ENCODE data around the gene LDLRAD4.
"Not testable (repeated sequence)": the region's sequence is repeated elsewhere in the genome, so short reads cannot be mapped to it uniquely, and the experiment has no call there.

LDLRAD4 gene

DNA sequence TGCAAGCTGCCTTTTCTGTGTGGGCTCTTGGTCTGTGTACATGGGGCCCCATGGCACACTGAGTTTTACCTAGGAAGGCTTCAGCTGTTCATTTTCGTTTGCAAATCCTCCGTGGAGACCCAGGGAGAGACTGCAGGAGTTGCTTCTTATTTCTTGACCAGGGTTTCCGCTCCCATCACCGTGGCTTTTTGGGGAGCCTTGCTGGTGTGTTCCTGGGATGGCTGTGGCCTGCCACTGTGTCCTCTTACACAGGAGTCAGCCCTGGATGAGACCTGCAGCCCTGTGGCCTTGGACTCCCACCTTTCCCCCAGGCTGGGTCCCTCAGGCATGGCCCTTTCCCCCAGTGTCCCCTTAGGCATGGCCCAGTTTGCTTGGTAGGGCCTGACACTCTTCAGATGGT lies 370.8 kb downstream of the LDLRAD4 start:
- no peak for DNase-seq

DNA sequence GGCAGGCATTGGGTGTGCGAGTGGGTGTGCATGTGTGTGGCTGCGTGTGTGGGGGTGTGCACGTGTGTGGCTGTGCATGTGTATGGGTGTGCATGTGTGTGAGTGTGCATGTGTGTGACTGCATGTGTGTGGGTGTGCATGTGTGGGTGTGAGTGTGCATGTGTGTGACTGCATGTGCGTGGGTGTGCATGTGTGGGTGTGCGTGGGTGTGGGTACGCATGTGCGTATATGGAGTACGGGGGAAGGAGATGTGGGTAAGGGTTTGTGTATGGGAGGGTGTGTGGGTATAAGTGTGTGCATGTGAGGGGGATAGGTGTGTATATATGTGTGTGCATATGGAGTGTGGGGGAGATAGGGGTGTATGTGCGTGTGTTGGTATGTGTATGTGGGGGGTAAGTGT lies 371.4 kb downstream of the LDLRAD4 start:
- no peak for DNase-seq

DNA sequence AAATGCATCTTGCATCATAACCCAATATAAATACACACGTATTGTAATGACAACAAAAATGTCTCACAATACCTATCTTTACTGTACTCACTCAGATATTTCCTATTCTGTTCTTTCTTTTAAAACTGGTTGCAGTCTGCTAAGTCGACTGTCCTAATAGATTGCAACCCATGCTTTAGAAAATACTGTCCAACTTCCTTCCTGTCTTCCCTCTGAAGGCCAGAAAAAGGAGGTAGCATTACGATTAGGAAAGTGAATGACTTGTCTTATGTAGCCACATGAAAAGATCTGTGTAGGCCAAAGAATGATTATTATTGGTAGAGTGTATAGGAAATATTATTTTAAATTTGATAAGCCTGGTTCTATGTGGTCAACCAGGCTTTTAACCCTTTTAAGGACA lies 373.7 kb downstream of the LDLRAD4 start:
- no peak for DNase-seq

DNA sequence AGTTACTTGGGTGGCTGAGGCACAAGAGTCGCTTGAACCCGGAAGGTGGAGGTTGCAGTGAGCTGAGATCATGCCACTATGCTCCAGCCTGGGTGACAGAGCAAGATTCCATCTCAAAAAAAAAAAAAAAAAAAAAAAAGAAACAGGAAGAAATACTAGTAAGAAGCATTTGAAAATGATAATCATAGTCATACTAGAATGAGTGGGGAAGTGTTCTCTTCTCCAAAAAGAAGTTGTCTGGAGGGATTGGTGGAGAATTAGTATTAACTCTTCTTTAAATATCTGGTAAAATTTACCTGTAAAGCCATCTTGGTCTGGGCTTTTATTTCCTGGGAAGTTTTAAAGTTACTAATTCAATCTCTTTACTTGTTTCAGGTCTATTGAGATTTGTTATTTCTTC lies 376.0 kb downstream of the LDLRAD4 start:
- no peak for DNase-seq

DNA sequence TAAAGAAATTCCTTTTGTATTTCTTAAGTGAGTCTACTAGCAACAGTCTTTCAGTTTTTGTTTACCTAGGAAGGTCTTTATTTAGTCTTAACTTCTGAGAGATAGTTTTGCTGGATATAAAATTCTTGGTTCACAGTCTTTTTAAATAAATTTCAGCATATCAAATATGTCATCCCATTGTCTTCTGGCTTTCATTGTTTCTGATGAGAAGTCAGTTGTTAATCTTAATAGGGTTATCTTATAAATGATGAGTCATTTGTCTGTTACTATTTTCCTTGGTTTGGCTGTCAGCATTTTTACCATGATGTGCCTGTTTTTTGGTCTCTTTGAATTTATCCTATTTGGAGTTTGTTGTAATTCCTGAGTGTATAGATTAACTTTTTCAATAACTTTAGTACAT lies 378.5 kb downstream of the LDLRAD4 start:
- DNase-seq = no peak

DNA sequence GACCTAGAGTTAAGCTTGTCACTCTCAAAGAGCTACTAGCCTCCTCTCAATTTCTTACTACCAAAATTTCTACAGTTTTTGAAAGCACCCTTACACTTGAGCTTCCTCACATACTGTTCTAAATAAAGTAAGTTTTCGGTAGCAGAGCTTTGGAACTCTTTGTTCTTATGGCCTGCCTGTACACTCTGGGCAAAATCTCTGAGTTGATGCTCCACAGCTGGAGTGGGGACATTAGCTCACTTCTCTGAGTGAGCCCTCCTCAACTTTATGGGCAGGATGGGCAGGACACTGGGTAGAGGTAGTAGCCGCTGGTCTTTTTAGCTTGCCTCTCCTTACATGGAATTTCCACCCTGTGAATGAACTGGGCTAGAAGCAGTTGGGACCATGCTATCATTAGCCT lies 380.0 kb downstream of the LDLRAD4 start:
- DNase-seq = no peak

DNA sequence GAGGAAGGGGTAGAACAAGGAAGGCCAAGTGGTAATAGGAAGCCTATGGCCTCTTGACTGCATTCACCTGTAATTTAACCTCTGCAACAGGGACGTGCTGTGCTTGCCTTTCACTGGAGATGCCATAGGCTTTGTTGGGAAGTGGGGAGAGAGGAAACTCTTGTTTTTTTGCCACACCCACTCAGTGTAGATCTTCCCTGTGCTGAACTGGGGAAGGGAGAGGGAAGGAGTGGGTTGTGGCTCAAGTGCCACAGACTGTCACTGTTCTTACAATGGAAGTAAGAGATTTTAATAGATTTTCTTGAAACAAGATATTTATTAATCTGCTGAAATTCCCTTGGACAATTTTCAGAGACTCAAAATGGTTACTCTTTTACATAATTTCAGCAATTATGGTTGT lies 380.5 kb downstream of the LDLRAD4 start:
- DNase-seq = no peak

DNA sequence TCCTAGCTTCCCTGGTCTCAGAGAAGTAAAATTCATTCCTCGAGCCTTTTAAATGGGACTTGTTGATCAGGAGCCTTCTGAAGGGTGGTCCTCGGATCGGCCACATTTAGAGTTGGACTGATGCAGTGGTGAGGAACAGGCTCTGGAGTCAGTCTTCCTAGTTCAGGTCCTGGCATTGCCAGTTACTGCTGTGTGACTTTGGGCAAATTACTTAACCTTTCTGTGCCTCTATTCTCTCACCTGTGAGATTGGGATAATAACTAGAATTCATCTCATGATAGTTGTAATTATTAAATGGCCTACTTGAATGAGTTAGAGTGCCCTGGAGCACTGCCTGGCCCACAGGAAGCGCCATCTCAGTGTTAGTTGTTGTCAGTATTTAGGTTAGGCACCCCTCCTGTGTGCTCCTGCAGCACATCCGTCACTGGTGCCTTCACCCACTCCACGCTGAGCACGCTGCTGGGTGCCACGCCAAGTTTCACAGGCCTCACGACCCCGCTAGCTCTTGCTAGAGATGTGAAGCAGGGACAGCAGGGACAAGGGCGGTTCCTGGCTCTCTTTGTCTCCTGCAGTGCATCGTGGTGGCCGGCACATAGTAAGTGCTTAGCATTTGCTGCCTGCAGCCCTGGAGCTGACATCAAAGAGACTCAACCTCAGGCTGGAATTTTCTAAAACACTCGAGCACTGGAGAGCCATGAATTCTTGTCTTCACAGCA lies 384.9 kb downstream of the LDLRAD4 start:
- DNase-seq = no peak

DNA sequence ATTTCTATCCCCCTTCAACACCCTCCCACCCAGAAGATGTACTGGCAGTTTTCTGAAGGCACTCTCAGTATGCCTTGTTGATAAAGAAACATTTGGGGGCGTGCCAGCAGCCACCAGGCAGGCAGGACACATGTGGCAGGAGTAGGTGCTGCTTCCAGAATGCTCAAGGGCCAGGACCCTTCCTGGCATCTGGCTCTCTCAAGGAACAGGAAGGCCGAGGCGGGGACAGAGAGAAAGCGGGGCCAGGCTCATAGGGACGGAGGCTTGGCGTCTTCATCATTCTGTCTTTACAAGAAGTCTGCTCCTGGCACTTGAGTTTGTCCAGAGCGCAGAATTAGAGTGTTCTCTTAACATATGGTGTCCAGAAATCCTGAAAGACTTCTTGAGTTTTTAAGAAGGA lies 386.2 kb downstream of the LDLRAD4 start:
- DNase-seq = no peak

DNA sequence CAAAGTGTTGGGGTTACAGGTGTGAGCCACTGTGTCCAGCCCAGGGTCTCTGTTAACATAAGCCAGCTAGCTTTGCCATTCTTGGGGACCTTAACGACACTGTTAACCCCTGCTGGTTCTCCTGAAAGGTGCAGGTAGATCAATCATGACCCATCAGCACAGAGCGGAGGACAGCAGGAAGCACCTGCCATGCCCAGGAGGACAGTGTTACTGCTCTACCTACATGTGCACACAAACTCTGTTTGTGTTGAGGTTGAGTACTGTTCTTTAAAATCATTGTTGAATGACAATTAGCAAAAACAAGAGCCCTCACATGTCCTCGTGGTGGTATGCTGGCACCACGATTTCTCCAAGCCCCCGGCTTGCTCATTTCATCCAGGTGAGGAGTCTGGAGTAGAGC lies 386.9 kb downstream of the LDLRAD4 start:
- no peak for DNase-seq

DNA sequence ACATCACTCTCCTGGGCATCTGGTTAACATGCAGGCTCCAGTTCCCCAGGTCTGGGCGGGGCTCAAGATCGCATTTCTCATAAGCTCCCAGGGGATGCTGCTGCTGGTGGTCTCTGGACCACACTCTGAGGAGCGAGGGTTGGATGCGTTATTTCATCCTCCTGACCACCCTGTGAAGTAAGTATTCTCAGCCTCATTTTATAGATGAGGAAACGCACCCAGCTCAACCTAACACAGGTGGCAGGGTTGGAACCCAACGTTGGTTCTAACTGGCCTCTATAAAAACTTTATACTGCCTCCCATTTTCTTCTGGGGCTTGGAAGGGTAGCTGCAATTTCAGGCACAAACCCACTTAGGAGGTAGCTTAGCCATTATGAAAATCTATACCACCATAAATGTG lies 387.3 kb downstream of the LDLRAD4 start:
- no peak for DNase-seq

DNA sequence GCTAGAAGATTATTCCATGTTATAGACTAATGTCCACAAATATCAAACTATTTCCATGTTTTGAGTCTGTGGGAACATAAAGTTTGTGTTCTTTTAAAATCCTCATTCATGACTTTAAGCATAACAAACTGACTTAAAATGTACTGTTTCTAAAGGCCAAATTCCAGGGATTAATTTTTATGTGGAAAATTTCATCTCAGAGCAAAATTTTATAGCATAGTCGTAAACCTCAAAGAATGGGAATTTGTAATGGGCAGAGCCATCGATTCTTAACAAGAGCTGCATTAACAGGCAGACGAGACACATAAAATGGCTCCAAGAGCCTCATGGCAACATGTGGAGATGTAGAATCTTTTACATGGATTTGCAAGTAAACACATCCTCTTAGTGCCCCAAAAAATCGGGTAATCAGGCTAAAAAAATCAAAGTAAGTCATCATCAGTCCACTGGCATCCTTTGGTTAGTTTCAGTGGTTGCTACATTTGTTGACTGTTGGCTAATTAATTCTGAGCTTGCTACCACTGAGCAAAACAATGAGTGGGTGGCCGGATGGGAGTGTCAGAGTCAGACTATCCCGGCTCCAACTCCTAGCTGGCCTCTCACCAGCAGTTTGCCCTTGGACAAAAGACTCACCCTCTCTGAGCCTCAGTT lies 388.2 kb downstream of the LDLRAD4 start:
- DNase-seq = no peak

DNA sequence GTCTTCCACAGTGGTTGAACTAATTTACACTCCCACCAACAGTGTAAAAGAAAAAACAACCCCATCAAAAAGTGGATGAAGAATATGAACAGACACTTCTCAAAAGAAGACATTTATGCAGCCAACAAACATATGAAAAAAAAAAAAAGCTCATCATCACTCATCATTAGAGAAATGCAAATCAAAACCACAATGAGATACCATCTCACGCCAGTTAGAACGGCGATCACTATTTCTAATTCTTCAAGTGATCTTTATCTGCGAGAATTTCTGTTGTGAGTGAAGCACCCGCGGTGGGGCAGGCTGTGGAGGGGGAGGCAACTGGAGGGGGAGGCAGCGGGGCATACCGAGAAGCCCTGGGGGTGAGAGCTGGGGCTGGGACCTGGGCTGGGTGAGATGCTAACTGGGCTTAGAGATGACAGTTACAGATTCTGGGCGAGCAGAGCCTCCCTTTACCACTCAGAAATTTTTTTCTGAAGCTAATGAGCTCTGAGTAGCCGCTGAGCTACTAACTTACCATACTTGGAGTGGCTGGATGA lies 389.5 kb downstream of the LDLRAD4 start:
- not testable (repeated sequence) for DNase-seq

DNA sequence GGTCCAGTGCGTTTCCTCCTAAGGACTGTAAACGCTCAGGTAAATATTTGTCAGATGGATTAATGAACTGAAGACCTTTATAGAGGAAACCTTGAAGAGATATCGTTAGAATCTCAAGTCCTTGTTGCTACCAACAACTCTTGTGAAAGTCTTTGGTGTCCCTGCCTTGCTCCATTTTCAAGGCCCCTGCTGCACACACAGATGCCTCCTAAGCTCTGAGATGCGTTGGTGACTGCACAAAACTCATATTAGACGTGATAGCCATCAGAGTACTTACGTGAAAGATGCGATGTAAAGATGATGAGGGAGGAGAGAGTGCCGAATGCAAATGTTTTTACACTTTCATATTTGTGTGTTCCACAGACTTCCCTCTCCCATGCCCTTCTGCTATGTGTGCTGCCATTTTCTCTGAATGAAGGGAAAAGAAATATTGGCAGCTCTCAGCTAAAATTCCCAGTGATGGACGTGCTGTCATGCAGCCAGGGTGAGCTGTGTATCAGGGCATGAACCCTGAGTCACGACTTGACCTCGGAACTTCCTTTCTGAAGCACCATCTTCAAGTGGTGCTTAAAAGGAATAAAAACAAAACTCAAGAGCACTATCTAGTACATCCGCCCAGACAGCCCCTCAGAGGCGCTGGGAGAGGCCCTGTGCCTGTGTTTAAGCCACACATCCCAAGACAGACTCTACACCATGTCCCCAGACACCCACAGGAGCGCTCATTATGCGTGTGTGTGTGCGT lies 390.4 kb downstream of the LDLRAD4 start:
- no peak for DNase-seq

DNA sequence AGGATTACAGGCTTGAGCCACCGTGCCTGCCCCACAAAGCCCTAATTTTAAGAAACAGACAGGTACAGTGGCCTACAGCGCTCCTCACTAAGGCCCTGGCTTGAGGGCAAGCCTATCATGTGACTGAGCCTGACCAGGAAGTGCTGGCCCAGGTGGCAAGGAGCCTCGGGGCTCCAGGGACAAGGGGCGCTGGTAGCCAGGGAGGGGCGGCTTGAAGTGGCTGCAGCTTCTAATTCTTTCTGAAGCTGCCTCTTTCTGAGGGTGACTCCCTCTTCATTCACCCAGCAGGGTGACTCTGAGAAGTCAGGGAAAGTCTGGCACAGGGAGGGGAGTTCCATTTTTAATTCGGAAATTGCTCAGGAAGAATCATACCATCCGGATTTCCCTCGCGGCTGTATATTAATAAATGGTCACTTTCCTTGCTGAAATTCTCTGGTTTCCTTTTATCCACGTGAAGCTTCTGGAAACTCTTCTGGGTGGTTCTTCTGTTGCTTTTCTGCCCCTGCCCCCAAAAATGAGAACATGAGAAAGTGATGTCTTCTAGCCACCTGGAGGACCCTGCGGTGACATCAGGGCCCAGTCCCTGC lies 392.1 kb downstream of the LDLRAD4 start:
- no peak for DNase-seq

DNA sequence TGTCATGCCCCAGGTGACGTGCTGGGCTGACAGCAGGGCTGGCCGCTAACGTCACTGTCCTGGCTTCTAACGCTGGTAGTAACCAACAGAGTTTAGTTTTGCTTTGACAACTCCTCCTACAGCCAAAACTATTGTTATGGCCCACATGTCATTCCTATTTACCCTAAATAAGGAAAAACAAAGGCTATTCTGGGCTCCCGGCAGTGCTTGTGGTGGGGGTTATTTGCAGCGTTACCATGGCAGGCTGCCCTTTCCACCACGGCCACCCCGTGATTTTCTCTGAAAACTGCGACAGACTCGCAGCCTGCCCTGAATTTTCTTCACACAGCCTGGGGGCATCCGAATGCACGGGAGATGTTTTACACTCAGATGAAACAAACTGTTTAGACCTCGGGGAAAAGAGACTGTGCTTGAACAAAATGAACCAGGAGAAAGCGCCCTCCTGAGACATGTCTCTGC lies 392.6 kb downstream of the LDLRAD4 start:
- no peak for DNase-seq

DNA sequence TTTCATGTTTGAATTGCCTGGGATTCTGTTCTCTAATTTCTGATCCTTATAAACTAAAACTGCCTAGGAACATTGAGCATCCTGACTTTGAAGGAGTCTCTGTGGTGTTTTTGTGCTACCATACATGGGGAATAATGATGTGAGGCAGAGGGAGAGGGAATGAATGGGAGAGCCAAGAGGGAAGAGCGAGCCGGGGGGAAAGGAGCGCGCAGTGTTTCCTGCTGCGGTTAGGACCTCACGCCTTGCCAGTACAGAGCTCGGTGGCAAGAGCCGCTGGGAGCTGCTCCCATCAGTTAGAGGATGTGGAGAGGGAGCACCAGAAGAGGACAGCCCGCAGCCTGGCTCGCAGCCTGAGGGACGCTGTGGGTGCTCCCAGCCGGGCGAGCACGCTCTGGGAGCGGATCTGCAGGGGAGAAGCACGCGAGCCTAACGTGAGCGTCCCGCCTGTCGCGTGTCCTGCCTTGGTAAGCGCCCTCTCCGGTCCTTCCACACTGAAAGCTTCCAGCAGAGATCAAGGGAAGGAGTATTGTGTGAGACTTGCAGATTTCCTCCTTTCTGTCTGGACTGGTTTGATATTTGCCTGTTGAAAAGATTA lies 393.1 kb downstream of the LDLRAD4 start:
- no peak for DNase-seq

DNA sequence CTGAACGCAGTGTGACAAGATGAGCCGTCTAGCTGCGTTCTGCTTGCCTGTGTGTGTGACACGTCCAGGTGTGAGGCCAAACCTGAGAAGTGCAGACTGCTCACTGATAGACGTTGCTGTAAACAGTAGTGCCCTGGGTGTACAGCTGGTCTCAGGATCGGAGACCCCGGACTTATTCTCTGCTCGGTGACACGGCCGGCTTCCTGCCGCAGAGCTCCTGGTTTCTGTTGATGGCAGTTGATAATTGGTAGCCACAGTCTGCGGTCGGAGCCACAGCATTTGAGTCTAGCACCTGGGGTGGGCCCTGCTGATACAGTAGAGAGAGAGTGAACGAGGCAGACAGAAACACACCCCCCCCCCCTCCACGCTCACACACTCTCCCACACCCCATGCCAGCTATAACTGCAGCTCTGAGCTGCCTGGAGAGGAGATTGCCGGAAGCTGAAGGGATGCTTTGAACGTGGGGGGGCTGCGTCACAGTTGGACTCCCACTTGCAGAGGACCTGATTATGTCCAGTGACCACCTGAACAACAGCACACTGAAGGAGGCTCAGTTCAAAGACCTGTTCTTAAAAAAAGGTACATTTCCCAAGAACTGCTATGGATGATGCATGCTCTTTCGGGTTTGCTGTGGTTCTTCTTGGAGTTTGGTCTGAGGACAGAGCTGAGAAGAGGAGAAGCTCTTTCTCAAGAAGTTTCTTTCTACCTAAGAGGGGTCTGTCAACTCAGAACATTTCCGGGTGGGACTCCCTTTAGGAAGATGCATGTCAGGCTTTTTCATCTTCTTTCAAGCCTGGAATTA lies 393.8 kb downstream of the LDLRAD4 start:
- peak; percentile 47 for DNase-seq

DNA sequence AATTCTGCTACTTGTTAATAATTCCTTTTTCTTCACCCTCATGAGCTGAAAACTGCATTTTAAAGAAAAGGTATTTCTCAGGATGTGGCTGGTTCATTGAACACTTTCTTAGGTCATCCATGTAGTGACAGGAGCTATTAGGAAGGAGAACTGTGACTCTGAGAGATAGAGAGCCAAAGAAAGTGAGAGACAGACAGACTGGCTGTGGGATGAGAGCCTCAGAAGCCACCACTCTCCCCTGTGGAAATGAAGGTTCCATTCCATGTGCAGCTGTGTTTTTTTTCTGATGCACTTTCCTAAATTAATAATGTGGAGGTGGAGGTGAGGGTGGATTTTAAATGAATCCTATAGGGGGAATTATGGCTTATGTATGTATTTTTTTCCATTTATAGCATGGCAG lies 394.5 kb downstream of the LDLRAD4 start:
- DNase-seq = no peak

DNA sequence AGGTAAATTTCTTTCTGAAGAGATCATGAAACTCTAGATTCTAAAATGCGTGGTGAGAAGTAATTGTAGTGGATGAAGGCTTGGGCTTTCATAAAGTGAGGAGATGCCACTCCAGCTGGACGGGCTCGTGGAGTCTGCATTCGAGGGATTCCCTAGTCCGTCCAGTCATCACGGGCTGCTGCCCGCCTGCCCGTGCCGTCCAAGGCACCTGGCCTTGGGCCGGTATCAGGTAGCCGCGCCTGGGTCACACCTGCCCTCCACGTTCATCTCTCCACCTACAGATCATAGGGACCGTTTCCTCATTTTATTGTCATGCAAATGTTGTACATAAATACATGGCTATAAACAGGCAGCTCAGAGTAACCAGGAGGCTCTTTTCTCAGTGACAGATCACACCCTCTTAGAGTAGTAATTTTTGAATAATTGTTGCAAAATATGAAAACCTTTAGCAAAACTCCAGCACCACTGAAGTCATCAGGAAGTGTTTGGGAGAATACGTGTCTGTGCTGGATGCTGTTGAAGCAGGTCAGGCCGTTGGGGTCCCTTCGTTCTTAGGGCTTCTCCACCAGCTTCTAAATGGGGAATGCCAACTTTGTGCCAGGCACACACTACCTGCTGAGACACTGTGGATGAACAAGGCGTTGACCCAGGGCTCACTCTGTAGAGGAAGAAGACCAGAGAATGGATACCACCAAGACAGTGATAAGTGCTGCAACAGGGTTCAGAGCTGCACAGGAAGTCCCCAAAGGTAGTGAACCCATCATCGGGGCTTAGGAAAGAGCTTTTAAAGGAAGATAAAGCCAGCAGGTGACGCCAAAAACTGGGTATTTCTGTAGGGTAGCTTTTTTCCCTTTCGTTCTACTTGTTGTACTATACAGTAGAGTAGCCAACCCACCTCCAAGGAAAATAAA lies 395.3 kb downstream of the LDLRAD4 start:
- no peak for DNase-seq
